ENCODE measurements around the gene FMN1.

FMN1 gene

GRCh38 chr15:33113666-33114373, 80.7 kb downstream of the FMN1 start:
- DNase-seq (ENCODE audit: insufficient read length) (no peak), FAIRE-seq (no peak)

GRCh38 chr15:33112541-33113105, 81.9 kb downstream of the FMN1 start:
- FAIRE-seq: no peak
- DNase-seq (ENCODE audit: insufficient read length): no peak
- TF ChIP-seq POLR2AphosphoS5 (IDR thresholded peaks at IDR 0.05; ENCODE audit: low read depth, low read length): no peak
- TF ChIP-seq POLR2A (IDR thresholded peaks at IDR 0.05; ENCODE audit: low read depth, low read length): no peak
- TF ChIP-seq TAF1 (IDR thresholded peaks at IDR 0.05; ENCODE audit: borderline replicate concordance, low read depth, low read length): no peak

More at GRCh38 chr15:33113666-33114373, 80.7 kb downstream of the FMN1 start:
- TF ChIP-seq POLR2AphosphoS5 (IDR thresholded peaks at IDR 0.05; ENCODE audit: low read depth, low read length) (no peak), POLR2A (IDR thresholded peaks at IDR 0.05; ENCODE audit: low read depth, low read length) (no peak), TAF1 (IDR thresholded peaks at IDR 0.05; ENCODE audit: borderline replicate concordance, low read depth, low read length) (no peak)

- DNase-seq (ENCODE audit: insufficient read length) (no peak), FAIRE-seq (no peak)
- no peak for TF ChIP-seq POLR2AphosphoS5 (IDR thresholded peaks at IDR 0.05; ENCODE audit: low read depth, low read length)
- TF ChIP-seq POLR2A (IDR thresholded peaks at IDR 0.05; ENCODE audit: low read depth, low read length): no peak
- no peak for TF ChIP-seq TAF1 (IDR thresholded peaks at IDR 0.05; ENCODE audit: borderline replicate concordance, low read depth, low read length)
Observed at GRCh38 chr15:33111041-33111451, 83.5 kb downstream of the FMN1 start.

- DNase-seq (ENCODE audit: insufficient read length): no peak
- FAIRE-seq: no peak
- no peak for TF ChIP-seq POLR2A (IDR thresholded peaks at IDR 0.05; ENCODE audit: low read depth, low read length)
- no peak for TF ChIP-seq TAF1 (IDR thresholded peaks at IDR 0.05; ENCODE audit: borderline replicate concordance, low read depth, low read length)
- no peak for TF ChIP-seq POLR2AphosphoS5 (IDR thresholded peaks at IDR 0.05; ENCODE audit: low read depth, low read length)
Observed at GRCh38 chr15:33109345-33109744, 85.2 kb downstream of the FMN1 start.

GRCh38 chr15:33108518-33108917, 86.0 kb downstream of the FMN1 start:
- FAIRE-seq: no peak
- DNase-seq (ENCODE audit: insufficient read length): no peak
- TF ChIP-seq POLR2AphosphoS5 (IDR thresholded peaks at IDR 0.05; ENCODE audit: low read depth, low read length) (no peak), POLR2A (IDR thresholded peaks at IDR 0.05; ENCODE audit: low read depth, low read length) (no peak), TAF1 (IDR thresholded peaks at IDR 0.05; ENCODE audit: borderline replicate concordance, low read depth, low read length) (no peak)

GRCh38 chr15:33107950-33108349, 86.6 kb downstream of the FMN1 start:
- FAIRE-seq: no peak
- no peak for DNase-seq (ENCODE audit: insufficient read length)
- TF ChIP-seq TAF1 (IDR thresholded peaks at IDR 0.05; ENCODE audit: borderline replicate concordance, low read depth, low read length) (no peak), POLR2AphosphoS5 (IDR thresholded peaks at IDR 0.05; ENCODE audit: low read depth, low read length) (no peak)

GRCh38 chr15:33104212-33104611, 90.3 kb downstream of the FMN1 start:
- FAIRE-seq: no peak
- no peak for DNase-seq (ENCODE audit: insufficient read length)
- TF ChIP-seq POLR2A (IDR thresholded peaks at IDR 0.05; ENCODE audit: low read depth, low read length): no peak

- no peak for TF ChIP-seq POLR2A (IDR thresholded peaks at IDR 0.05; ENCODE audit: low read depth, low read length)
- no peak for TF ChIP-seq TAF1 (IDR thresholded peaks at IDR 0.05; ENCODE audit: borderline replicate concordance, low read depth, low read length)
- TF ChIP-seq POLR2AphosphoS5 (IDR thresholded peaks at IDR 0.05; ENCODE audit: low read depth, low read length): no peak
- FAIRE-seq: no peak
- no peak for DNase-seq (ENCODE audit: insufficient read length)
Observed at GRCh38 chr15:33101036-33101435, 93.5 kb downstream of the FMN1 start.

- no peak for FAIRE-seq
- DNase-seq (ENCODE audit: insufficient read length): no peak
- TF ChIP-seq POLR2AphosphoS5 (IDR thresholded peaks at IDR 0.05; ENCODE audit: low read depth, low read length): no peak
- TF ChIP-seq POLR2A (IDR thresholded peaks at IDR 0.05; ENCODE audit: low read depth, low read length): no peak
- TF ChIP-seq TAF1 (IDR thresholded peaks at IDR 0.05; ENCODE audit: borderline replicate concordance, low read depth, low read length): no peak
Observed at GRCh38 chr15:33100314-33100713, 94.2 kb downstream of the FMN1 start.

- DNase-seq (ENCODE audit: insufficient read length) (no peak), FAIRE-seq (no peak)
- TF ChIP-seq POLR2A (IDR thresholded peaks at IDR 0.05; ENCODE audit: low read depth, low read length) (no peak), TAF1 (IDR thresholded peaks at IDR 0.05; ENCODE audit: borderline replicate concordance, low read depth, low read length) (no peak)
Observed at GRCh38 chr15:33099739-33100138, 94.8 kb downstream of the FMN1 start.

- FAIRE-seq: no peak
- no peak for DNase-seq (ENCODE audit: insufficient read length)
- TF ChIP-seq POLR2A (IDR thresholded peaks at IDR 0.05; ENCODE audit: low read depth, low read length): no peak
Observed at GRCh38 chr15:33099213-33099612, 95.3 kb downstream of the FMN1 start.

GRCh38 chr15:33098094-33099058, 96.1 kb downstream of the FMN1 start:
- TF ChIP-seq POLR2AphosphoS5 (IDR thresholded peaks at IDR 0.05; ENCODE audit: low read depth, low read length) (no peak), TAF1 (IDR thresholded peaks at IDR 0.05; ENCODE audit: borderline replicate concordance, low read depth, low read length) (no peak), POLR2A (IDR thresholded peaks at IDR 0.05; ENCODE audit: low read depth, low read length) (no peak)
- DNase-seq (ENCODE audit: insufficient read length): no peak
- FAIRE-seq: no peak

All from GM12892 (cell line).